Renal cortical epithelial cell (primary cell): Measurements from ENCODE around the gene NCBP2L. TPM values are rescaled to one million over a fixed set of nuclear protein-coding genes. Genes with fewer than 3 reads are reported as not detected.

Experiments
- DNase-seq: peaks from one replicate; pipeline ENCODE4 v3.0.0-alpha.2; 2011; ENCODE audit warnings: low read depth
- total RNA-seq: library from RNA; depleted of rRNA; stranded (reverse); fragments of >200 nt; gene quantifications from 2 replicates; pipeline ENCODE4 v1.2.3, GENCODE V29; 2014

The NCBP2L gene
- total RNA-seq, 1 donor from 2014 or later: 0.30 TPM

DNA sequence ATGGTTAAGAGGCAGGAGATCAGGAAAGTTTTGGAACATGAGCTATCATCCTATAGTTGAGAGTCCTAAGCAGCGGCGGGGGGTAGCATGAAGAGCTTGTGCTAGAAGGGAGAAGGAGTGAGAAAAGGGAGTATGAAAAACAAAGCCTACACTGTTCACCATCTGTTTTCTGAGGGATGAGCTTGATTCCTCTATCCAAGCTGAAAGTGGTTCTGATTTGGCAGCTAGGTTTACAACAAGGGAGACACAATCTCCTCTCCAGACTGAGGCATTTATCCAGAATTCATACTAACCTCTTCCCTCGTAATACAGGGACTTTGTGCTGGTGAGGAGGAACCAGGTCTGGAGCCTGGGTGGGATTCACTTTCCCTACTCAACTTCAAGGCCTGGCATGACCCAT is 25.5 kb upstream of the NCBP2L start:
- DNase-seq: no peak

DNA sequence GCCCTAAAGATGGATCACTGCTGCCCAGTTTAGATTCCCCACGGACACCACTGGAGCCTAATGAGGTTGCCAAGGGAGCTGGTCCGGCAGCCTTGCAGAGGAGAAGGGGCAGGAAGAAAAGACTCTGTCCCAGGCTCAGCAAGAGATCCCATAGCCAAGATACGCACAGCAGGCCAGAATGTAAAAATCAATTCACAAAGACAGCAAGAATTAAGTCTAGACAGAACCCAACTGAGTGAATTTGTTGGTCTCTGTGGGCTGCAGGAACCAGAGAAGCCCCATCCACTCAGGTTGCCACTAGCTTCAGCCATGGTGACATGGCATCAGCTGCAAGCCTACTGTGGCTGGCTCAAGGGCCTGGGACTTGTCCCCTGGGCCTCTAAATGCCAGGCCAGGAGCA is 24.8 kb upstream of the NCBP2L start:
- no peak for DNase-seq

DNA sequence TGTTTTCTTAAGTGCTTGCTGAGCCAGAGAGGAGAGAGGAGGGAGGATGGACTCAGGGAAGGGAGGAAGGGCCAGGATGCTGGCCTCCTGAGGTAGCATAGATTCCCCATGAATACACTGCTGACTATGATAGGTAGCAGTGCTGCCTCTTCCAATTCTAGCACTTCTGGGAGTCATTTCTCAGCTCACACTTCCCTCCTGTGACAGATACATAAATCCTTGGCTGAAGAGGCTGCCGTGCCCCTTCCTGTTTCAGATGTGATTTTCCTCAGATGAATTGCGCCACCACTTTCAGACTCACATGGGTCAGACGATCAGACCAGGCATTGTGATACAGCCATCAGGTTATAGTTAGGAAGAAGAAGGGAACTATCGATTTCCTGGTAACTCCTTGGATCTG is 24.3 kb upstream of the NCBP2L start:
- no peak for DNase-seq

DNA sequence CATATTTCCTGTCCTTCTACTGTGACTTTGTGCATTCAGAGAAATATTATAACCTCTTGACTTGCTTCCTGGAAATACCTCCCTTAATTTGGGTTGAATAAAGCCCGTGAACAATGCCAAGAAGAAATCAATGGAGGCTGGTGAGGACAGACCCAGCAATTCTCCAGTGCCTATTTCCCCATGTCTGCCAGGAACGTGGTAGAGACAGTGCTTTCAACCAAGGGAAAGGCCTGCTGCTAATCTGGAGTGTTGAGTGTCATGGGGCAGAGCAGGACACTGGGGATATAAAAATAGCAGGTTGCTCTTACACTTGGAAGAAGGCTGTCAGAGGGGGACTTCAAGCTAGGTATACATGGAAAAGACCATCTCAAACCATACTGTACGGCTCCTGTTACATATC is 21.8 kb upstream of the NCBP2L start:
- no peak for DNase-seq

DNA sequence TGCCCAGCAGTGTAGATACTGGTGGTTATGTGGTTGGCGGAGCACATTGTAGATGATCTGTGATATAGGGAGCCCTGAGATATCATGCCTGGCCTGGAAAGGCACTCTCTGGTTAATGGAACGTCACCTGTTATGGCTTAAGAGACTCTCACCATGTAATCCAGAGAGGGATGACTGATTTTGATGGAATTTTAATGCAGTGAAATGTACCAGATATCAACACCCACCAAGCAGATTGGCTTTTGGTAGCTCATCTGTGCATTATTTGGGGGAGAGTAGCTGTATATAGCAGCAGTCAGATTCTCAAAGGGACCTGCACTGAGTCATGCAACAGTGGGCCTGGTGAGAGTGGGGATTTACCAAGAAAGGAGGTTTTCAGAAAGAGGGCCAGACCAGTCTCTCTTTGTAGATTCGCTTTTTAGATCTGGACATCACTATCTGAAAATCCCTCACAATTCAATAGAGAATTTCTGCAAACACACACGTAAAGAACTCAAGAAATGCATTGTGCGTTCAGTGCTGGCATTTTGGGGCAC is 19.2 kb upstream of the NCBP2L start:
- DNase-seq: no peak

DNA sequence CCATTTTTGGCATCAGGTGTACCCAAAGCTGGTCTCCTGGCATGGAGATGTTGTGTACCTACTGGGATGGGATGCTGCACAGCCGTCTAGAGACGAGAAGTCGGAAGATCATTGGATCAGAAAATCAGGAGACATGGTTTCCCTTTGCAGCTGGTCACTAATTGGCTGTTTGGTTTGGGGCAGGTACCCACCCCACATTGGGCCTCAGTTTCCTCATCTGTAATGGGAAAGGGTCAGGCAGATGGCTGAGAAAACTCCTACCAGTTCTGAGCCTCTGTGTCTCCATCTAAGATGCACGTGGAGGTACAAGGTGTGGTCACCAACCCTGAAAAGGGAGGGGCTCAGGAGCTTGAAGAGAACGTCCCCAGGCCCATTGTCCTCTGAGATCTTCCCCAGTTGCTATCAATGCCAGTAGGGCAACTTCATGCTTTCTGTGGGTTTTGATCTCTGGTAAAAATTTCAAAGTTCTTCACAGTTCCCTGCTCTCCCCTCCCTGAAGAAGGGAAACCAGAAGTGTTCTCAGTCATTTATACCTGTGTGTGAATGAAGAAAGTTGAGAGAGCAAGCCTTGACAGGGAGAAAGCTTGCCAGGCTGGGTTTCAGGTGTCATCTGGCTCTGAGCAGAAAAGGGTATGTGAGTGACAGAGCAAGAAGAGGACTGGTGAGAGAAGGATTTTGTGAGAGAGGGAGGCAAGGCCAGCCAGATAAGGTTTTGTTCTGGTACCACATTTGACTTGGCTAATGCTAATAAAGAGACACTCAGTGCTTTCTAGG is 17.0 kb upstream of the NCBP2L start:
- DNase-seq: no peak

DNA sequence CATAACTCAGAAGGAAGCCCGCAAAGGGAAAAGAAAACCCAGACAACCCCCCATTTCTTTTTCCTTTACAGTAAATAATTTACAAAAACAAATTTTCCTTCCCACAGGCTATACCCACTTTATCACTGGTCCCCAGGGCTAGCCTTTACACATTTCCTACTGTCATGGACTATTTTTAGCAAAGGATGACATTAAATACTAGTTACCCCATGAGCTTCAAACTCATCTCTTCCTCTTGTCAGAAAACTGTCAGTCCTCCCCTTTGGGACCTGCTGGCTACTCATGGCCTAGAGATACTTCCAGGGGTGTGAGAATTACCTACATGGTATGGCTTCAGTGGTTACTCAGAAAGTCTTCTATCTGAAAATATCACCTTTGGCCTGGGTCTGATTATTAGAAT is 13.9 kb upstream of the NCBP2L start:
- DNase-seq: no peak

DNA sequence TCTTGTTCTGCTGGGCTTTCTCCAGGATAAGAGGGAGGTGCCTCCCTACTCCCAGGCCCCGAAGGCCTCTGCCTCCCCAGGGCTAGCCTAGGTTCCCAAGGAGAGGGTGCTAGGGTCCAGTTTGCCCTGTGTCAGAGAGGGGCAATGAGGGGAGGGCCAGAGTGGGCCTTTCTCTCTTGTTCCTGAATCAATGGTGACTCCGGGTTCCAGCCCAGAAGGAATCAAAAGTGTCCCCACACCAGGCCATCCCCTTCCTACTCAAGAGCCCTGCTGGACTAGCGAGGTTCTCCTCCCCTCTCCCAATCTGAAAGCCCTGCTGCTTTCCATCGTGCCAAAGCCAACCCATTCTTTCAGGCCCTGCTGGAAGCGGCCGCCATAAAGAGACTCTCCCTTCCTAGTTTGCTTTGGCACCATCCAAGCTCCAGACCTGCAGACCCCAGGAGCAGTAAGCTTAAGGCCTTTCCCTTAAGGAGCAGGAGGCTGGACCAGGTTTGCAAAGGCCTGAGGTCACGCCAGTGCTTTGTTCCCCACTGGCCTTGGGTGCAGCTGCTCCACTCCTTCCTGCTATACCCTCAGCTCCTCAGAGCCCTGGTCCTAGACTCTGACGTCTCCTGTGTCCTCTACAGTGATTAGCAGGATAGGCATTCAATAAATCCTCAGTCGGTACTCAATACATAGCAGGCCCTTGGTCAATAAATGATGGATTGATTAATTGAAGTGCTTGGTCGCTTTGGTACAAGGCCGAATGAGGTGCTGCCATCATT is 12.5 kb upstream of the NCBP2L start:
- no peak for DNase-seq

DNA sequence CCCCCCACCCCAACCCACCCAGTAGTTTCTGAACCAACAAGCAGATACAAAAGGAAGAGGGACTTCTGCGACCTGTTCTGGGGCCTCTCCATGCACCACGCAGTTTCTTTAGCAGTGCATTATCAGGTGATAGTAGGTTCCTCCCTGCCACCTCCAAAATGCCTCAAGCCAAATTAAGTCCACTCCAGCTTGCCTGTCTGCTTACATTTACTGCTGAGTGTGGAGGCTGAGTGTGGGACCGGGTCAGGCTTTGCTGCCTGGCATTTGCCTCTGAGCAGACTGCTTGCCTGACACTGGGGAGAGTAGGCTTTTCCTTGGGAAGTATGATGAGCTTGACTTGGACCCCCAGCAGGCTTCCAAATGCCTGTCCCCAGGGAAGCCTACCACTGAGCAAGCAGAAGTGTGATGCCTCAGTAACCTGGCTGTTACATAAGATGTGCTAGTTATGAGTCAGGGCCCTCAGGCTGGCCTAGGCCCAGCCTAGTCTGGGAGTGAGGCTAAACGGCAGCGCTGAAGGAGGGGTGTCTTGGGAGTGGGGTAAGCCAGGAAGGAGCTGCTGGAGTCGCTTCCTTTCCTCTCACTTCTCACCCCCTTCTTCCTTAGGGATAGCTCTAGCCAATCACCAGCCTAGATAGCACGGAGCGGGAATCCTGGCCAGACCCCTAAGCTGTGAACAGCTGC is 10.9 kb upstream of the NCBP2L start:
- DNase-seq: peak; percentile 80

DNA sequence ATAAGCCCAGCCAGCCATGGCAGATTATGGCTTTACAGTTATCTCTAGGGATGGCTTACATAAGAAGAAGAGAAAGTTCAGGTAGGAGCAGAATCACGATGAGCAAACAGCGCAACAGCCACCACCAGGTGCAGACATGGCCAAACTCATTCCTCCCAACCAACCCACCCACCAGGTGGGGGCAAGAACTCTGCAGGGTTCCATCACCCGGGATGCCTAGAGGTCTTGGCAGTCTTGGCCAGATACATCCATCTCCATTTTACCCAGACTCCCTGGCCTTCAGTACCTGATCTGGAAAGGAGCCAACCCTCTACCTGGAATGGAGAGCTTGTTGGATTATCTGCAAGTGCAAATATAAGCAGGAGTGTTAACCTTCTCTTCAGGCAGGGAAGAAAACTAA is 9.5 kb upstream of the NCBP2L start:
- no peak for DNase-seq

DNA sequence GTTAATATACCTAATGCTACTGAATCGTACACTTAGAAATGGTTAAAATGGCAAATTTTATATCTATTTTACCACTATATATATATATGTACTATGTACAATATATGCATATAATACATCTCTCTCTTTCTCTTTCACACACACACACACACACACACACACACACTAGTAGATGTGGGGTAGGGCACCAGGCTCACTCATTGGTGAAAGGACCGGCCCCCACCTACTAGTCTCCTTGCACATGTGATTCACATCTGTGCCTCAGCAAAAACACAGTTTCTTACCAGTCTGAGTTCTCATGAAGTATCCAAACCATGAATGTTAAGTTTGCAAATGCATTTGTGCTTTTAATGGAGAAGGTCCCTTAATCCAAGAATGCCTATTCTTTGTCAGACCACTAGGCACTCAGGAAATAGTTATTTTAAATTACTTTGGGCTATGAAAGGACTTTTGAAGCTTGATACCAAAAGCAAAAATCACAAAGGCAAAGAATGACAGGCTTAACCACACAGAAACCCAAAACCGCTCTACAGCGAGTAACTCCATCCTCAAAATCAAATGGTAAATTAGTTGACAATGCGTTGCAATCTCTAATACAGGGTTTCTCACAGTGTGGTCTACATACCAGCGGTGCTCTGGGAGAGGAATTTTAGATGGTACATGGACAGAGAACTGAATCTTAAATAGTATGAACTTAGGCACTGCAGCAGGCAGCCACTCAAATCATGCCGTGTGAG is 7.8 kb upstream of the NCBP2L start:
- DNase-seq: no peak

DNA sequence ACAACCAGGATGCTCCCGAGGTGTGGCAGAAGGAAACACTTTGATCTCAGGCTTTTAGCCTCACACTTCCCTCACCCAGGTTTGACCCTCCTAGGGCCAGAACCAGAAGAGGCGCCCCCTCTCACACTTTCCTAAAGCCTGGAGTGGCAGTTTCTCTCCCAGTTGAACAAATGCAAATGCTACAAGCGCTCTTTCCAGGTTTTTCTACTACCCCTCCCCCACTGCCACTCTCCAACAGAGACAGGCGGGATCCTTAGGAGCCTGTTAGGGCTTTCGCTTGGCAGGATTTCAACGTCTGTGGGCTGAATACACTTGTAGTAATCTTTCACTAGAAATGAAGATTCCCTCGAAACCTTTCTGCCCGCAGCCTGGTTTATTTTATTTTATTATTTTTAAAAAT is 4.3 kb upstream of the NCBP2L start:
- no peak for DNase-seq

DNA sequence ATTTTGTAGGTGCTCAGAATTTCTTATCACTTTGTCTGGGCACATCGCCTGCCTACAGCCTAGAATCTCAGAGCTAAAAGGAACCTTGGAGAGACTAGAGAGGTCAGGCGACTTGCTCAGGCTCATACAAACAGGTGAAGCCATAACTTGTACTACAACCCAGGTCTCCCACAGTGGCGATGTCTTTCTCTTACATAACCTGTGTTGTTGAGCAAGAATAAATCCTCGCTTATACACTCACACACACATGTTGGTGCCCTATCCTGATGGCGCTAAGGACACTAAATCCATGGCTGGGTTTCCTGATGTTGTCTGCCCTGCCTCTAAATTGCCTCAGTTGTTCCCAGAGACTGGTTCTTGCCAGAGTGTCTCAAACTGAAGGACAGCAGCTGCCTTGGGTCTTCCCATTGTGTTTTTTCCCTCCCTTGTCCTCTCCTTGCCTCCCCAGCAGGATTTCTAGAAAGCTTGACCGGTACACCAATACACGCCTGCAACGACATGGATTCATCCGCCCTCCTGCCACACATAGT is 3.6 kb upstream of the NCBP2L start:
- no peak for DNase-seq

DNA sequence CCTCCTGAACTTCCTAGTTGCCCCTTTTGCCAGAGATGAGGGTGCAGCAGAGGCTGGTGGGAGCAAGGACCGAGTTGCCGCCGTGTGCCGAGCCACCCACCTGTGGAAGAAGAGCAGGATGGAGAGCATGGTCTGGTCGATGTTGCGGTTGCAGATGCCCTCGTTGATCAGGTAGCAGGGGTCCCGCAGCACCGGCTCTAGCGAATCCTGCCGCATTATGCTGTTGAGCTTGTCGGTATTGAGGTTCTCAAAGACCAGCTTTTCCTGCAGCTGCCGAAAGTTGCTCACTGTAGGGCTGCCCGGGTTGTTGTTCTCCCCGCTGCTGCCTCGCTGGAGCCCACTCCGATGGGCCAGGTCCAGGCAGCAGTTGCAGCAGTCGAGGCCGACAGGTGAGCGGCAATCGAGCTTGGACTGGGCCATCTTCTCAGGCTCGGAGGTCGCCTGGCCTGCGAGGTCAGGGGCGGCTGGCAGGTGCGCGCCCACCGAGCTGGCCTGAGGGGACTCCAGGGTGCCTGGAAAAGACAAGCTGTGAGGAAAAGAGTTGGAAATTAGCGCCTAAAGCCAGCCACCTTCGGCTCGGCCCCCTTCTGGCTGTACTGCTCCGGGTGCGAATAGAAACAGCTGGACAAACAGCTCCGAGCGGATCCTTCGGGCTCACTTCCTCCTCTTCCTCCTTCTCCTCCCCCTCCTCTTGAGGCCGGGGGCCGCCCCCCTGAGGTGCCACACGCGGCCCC is 2.4 kb upstream of the NCBP2L start:
- DNase-seq: no peak

DNA sequence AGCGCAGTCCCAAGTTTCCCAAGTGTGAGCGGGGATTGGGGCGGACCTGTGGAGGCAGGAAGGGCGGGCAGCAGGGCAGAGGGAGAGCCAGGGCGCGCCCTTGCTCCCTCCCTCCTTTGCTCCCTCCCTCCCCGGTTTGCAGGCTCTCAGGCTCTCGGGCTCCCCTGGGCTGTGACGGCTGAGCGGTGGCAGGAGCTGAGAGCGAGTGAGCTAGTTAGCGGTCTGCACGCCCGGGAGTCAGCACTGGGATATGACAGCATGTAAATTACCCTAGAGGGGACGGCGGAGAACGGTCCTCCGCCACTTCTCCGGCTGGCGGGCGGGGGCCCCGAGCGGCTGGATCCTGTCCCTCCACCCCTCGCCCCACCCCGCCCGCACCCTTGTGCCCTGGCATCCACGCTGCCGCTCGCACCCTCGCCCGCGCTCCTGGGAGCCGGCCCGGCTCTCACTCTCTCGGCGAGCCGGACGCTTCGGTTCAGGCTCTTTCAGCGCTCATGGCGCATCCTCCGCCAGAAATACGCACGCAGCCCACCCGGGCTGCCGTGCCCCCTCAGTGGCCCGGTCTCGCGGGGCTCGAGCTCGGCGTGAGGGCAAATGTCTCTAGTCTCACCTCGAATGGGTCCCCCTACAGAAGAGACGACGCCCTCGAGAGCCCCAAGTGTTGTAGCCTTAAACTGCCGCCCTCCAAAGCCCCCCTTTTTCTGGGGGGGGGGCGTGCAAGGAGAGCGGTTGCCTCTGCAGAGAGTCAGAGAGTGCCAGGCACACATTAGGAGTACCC is 1.6 kb upstream of the NCBP2L start, which contains the start of gene TSC22D3:
TSC22D3 (minus strand) TSS at position 54 of the 778 bp plus-strand sequence. CDS start 368 bp downstream, outside the sequence.
- DNase-seq: peak; percentile 60

DNA sequence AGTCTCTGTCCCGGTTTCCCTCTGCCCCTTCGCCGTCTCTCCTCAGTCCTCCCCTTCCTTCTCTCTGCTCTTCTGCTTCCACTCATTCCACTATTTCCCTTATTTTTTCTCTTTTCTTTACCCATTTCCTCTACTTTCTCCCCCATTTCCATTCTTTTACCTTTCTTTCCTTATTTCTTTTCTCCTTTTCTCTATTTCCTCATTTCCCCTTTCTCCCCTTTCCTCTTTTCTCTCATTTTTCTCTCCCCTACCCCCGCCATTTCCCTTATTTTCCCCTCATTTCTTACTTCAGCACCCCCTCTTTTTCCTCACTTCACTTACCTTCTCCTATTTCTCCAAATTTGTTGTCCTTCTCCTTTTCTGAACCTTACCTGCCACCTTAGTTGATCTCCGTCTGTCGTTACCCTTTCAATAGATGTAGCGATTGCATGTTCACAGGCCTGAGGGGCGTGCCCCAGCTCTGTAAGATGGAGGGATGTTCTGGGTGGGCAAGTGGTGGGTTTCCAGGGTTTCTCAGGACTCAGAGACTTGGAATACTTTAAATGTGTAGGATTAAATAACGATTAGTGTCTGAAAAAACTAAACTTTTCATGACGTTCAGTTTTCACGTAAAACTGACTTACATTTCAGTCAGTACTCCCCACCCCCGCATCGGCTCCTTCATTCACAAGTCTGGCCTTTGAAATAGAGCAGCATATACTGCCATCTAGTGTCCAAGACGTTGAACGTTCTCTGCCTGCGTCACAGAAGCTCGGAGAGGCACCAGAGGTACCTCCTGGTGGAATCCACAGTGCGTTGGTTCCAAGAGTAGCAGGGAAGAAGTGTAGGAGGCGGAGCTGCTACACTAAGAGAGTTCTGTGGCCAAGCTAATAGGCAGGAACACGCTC is 641 bp upstream of the NCBP2L start:
- DNase-seq: peak; percentile 88

DNA sequence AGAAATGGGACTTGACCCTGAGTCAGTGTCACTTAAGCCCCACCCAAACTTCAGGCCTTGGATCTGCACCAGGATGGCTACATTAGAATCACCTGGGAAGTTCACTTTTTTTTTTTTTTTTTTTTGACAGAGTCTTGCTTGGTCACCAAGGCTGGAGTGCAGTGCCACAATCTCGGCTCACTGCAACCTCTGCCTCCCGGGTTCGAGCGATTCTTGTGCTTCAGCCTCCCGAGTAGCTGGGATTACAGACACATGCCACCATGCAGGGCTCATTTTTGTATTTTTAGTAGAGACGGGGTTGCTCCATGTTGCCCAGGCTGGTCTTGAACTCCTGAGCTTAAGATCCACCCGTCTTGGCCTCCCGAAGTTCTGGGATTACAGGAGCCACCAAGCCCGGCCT is 3.0 kb downstream of the NCBP2L start:
- DNase-seq: no peak

DNA sequence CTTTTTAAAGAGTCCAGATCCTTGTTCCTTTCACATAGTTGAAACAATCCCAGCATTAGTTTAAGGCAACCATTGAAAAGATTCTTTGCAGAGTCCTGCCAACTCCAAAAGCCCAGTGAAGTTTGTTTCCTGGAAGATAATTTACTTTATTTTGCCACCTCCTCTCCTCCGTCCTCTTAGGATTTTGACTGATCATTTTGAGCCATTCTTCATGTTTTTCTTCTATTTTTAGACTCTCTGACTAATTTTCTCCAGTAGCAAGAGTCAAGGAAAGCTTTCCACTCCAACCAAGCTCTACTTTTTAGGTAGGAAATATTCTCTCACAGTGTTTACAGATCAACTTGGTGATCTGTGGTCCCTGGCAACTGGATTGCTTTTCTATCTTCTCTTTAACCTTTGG is 10.3 kb downstream of the NCBP2L start:
- DNase-seq: no peak

DNA sequence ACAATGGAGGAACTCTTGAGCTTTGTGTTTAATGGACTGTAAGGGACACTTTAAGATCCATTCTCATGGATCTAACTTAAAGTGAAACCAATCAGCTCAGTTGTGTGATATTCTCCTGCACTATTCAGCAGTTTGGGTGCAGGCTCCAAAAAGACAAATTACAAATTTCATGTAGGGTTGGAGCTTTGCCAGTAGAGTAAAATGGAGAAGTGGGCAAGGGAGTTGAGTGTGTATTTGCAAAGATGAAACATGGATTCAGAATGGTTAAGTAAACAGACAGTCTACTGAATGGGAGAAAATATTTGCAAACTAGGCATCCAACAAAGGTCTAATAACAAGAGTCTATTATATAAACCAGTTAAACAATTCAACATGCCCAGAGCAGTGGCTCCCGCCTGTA is 26.9 kb downstream of the NCBP2L start:
- no peak for DNase-seq
